Measurements from ENCODE around the gene KHK.
"Not testable (repeated sequence)": the region's sequence is repeated elsewhere in the genome, so short reads cannot be mapped to it uniquely, and the experiment has no call there.

KHK gene

GRCh38 chr2:27117995-27118524, 31.5 kb downstream of the KHK start:
- Histone ChIP-seq H3K27ac (ENCODE audit: low read depth, low read length) (no peak overlapping the region), H3K9me2 (replicated peaks; ENCODE audit: control insufficient read depth, low read length) (no peaks in the 10 kb centered on the region), H3K9me3 (ENCODE audit: control insufficient read depth, insufficient read depth, low read length) (no peaks in the 10 kb centered on the region), H4K20me1 (ENCODE audit: control insufficient read depth, insufficient read depth, low read depth, low read length) (no peaks in the 10 kb centered on the region), H3K4me3 (ENCODE audit: low read length) (peak overlapping the region; percentile 55), H3K36me3 (ENCODE audit: control insufficient read depth, low read length) (no peaks in the 10 kb centered on the region), H3K4me1 (ENCODE audit: control insufficient read depth, low read length) (peaks cover 3% of the 10 kb centered on the region), H3F3A (ENCODE audit: control insufficient read depth, insufficient read depth) (no peaks in the 10 kb centered on the region), H3K79me2 (ENCODE audit: control insufficient read depth, low read length) (no peaks in the 10 kb centered on the region), H3K27me3 (ENCODE audit: control insufficient read depth, low read length) (peaks cover 19% of the 10 kb centered on the region), H3K4me2 (ENCODE audit: low read length) (peak overlapping the region; percentile 65)
- TF ChIP-seq CTCF (IDR thresholded peaks at IDR 0.05; ENCODE audit: low read depth, low read length, poor library complexity, severe bottlenecking) (no peak), EZH2phosphoT487 (IDR thresholded peaks at IDR 0.05; ENCODE audit: borderline replicate concordance, low read length) (no peak)

- Histone ChIP-seq H3K27me3 (ENCODE audit: control insufficient read depth, low read length) (peaks cover 25% of the 10 kb centered on the region), H3K27ac (ENCODE audit: low read depth, low read length) (no peak within 1 kb of the TSS), H3K9me3 (ENCODE audit: control insufficient read depth, insufficient read depth, low read length) (no peaks in the 10 kb centered on the region), H3K79me2 (ENCODE audit: control insufficient read depth, low read length) (no peaks in the 10 kb centered on the region), H3K36me3 (ENCODE audit: control insufficient read depth, low read length) (no peaks in the 10 kb centered on the region), H3K4me3 (ENCODE audit: low read length) (peak within 1 kb of the TSS; percentile 55), H3K9me2 (replicated peaks; ENCODE audit: control insufficient read depth, low read length) (no peaks in the 10 kb centered on the region), H3K4me2 (ENCODE audit: low read length) (peak within 1 kb of the TSS; percentile 65), H3F3A (ENCODE audit: control insufficient read depth, insufficient read depth) (no peaks in the 10 kb centered on the region), H4K20me1 (ENCODE audit: control insufficient read depth, insufficient read depth, low read depth, low read length) (no peaks in the 10 kb centered on the region), H3K4me1 (ENCODE audit: control insufficient read depth, low read length) (peaks cover 9% of the 10 kb centered on the region)
- no peak for TF ChIP-seq EZH2phosphoT487 (IDR thresholded peaks at IDR 0.05; ENCODE audit: borderline replicate concordance, low read length)
- no peak for TF ChIP-seq CTCF (IDR thresholded peaks at IDR 0.05; ENCODE audit: low read depth, low read length, poor library complexity, severe bottlenecking)
These were observed 32.2 kb downstream of the KHK start, which contains the start of gene CGREF1 for GRCh38 chr2:27118525-27119329. CGREF1 (minus strand) TSS chr2:27119128; CDS start chr2:27104366, 14,762 bp downstream.

- Histone ChIP-seq H3K27me3 (ENCODE audit: control insufficient read depth, low read length) (peaks cover 29% of the 10 kb centered on the region), H3K4me2 (ENCODE audit: low read length) (peak overlapping the region; percentile 65), H3K4me3 (ENCODE audit: low read length) (peak overlapping the region; percentile 55), H3K4me1 (ENCODE audit: control insufficient read depth, low read length) (peaks cover 13% of the 10 kb centered on the region)
- H3K9me2 ChIP-seq (replicated peaks; ENCODE audit: control insufficient read depth, low read length); H3K79me2 ChIP-seq (ENCODE audit: control insufficient read depth, low read length); H3K36me3 ChIP-seq (ENCODE audit: control insufficient read depth, low read length); H3K27ac ChIP-seq (ENCODE audit: low read depth, low read length); H4K20me1 ChIP-seq (ENCODE audit: control insufficient read depth, insufficient read depth, low read depth, low read length); H3K9me3 ChIP-seq (ENCODE audit: control insufficient read depth, insufficient read depth, low read length); H3F3A ChIP-seq (ENCODE audit: control insufficient read depth, insufficient read depth): not testable (repeated sequence)
These were observed 32.7 kb downstream of the KHK start for GRCh38 chr2:27119330-27119670.

GRCh38 chr2:27121906-27122305, 35.3 kb downstream of the KHK start:
- Histone ChIP-seq H3K27me3 (ENCODE audit: control insufficient read depth, low read length) (peaks cover 29% of the 10 kb centered on the region), H3K27ac (ENCODE audit: low read depth, low read length) (no peak overlapping the region), H3K79me2 (ENCODE audit: control insufficient read depth, low read length) (no peaks in the 10 kb centered on the region), H3F3A (ENCODE audit: control insufficient read depth, insufficient read depth) (no peaks in the 10 kb centered on the region), H3K36me3 (ENCODE audit: control insufficient read depth, low read length) (no peaks in the 10 kb centered on the region), H3K4me1 (ENCODE audit: control insufficient read depth, low read length) (peaks cover 13% of the 10 kb centered on the region), H3K9me2 (replicated peaks; ENCODE audit: control insufficient read depth, low read length) (no peaks in the 10 kb centered on the region), H3K9me3 (ENCODE audit: control insufficient read depth, insufficient read depth, low read length) (no peaks in the 10 kb centered on the region), H3K4me2 (ENCODE audit: low read length) (no peak overlapping the region), H3K4me3 (ENCODE audit: low read length) (no peak overlapping the region), H4K20me1 (ENCODE audit: control insufficient read depth, insufficient read depth, low read depth, low read length) (no peaks in the 10 kb centered on the region)
- TF ChIP-seq EZH2phosphoT487 (IDR thresholded peaks at IDR 0.05; ENCODE audit: borderline replicate concordance, low read length) (no peak), CTCF (IDR thresholded peaks at IDR 0.05; ENCODE audit: low read depth, low read length, poor library complexity, severe bottlenecking) (no peak)

Data from DOHH2 (cell line).